Choroid plexus epithelial cell (primary cell): ENCODE measurements around the gene MAD2L2.

ENCODE experiments used
- DNase-seq: peaks from one replicate; pipeline ENCODE4 v3.0.0-alpha.2; 2010; ENCODE audit warnings: low read depth
- H3K4me3 ChIP-seq: 2 replicates; pipeline ENCODE4 v1.5.1; 2011; ENCODE audit warnings: low read depth, mild to moderate bottlenecking, control low read depth, low read length, moderate library complexity
- TF ChIP-seq, protein P1 (sequence below): conservative IDR thresholded peaks from 2 replicates; pipeline ENCODE4 v1.5.1; 2011; ENCODE audit warnings: low read depth, mild to moderate bottlenecking, control low read depth, inconsistent platforms, low read length, moderate library complexity

The MAD2L2 gene

DNA sequence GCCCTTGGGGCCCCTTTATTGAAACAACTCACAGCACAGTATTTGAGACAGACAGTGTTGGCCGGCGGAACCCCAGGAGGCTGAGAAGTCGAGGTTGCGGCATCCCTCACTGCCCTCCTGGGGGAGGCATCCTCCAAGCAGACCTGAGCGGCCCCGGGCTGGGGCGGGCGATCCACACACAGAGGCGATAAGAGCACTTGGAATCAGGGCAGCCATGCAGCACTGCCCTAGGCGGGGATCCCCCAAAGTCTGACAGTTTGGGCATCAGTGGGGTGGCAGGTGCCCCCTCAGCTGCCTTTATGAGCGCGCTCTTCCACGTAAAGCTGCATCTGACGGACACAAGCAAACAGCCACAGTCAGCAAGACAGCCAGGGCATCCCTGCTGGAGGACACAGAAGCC is 6.5 kb downstream of the MAD2L2 start:
- TF ChIP-seq, protein P1, sequence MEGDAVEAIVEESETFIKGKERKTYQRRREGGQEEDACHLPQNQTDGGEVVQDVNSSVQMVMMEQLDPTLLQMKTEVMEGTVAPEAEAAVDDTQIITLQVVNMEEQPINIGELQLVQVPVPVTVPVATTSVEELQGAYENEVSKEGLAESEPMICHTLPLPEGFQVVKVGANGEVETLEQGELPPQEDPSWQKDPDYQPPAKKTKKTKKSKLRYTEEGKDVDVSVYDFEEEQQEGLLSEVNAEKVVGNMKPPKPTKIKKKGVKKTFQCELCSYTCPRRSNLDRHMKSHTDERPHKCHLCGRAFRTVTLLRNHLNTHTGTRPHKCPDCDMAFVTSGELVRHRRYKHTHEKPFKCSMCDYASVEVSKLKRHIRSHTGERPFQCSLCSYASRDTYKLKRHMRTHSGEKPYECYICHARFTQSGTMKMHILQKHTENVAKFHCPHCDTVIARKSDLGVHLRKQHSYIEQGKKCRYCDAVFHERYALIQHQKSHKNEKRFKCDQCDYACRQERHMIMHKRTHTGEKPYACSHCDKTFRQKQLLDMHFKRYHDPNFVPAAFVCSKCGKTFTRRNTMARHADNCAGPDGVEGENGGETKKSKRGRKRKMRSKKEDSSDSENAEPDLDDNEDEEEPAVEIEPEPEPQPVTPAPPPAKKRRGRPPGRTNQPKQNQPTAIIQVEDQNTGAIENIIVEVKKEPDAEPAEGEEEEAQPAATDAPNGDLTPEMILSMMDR = no peak
- DNase-seq = no peak

DNA sequence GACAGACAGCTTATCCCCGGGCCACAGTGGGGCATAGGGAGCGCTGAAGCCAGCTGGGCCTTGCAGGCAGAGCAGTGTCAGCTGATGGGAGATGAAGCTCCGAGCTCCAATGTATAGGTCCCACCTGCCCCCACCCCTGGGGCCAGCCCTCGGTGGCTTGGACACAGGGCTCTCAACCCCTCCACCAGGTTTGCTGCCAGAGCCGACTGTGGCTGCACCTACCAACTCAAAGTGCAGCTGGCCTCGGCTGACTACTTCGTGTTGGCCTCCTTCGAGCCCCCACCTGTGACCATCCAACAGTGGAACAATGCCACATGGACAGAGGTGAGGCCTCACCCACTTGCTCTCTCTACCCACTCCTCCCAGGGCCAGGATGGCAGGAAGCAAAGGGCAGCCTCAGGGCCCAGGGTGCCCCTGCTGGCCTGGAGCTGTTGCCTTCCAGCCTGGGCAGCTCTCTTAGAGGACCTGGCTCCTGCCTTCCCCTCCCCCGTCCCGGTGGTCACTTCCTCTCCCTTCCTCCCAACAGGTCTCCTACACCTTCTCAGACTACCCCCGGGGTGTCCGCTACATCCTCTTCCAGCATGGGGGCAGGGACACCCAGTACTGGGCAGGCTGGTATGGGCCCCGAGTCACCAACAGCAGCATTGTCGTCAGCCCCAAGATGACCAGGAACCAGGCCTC is 7.7 kb downstream of the MAD2L2 start:
- TF ChIP-seq, protein P1 = no peak
- no peak overlapping the region for H3K4me3 ChIP-seq

More for the DNA sequence above, 6.5 kb downstream of the MAD2L2 start:
- no peak overlapping the region for H3K4me3 ChIP-seq

DNA sequence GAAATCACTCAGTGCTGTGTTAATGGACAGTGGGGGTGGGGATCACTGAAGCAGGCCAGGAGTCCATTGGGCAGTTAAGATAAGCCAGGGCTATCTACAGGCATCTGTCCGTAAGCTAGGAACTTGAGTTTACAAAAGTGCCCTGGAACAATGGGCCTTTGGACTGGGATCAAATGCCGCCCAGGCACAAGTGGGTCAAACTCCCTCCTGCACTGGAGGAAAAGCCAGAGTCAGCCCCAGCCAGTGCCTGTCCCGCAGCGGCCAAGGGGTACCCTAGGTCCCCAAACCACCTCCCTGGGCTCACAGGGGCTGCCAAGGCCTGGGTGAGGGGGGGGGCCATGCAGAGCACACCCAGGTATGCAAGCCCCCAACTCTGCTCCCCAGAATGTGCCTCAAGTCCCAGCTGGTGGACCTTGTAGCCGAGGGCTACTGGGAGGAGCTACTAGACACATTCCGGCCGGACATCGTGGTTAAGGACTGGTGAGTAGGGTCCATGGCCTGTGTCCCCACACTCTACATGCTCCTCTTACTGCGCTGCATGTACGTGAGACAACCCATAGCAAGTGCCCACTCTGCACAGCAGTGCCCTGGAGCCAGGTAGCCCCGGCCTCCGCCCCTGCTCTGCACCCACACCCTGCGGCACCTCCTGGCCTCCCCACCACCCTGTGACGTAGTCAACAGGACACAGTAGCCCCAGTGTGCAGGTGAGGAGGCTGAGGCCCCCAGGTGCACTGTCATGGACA is 9.2 kb downstream of the MAD2L2 start:
- H3K4me3 ChIP-seq = no peak overlapping the region
- DNase-seq = no peak
- TF ChIP-seq, protein P1 = no peak

More for the DNA sequence above, 7.7 kb downstream of the MAD2L2 start:
- no peak for DNase-seq

DNA sequence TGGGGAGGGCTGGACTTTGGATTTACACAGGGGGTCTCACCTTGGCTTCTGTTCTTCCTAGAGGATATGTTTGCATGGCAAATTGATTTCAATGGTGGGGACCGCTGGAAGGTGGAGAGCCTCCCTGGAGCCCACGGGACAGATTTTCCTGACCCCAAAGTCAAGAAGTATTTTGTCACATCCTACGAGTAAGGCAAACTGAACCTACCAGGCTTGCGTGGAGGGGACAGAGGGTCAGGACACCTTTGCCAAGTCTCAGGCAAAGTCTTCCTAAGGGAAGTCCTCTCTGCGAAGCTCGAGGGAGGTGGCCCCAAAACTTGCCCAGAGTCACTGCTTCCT is 9.8 kb downstream of the MAD2L2 start:
- TF ChIP-seq, protein P1 = no peak
- H3K4me3 ChIP-seq = no peak overlapping the region
- DNase-seq = no peak

DNA sequence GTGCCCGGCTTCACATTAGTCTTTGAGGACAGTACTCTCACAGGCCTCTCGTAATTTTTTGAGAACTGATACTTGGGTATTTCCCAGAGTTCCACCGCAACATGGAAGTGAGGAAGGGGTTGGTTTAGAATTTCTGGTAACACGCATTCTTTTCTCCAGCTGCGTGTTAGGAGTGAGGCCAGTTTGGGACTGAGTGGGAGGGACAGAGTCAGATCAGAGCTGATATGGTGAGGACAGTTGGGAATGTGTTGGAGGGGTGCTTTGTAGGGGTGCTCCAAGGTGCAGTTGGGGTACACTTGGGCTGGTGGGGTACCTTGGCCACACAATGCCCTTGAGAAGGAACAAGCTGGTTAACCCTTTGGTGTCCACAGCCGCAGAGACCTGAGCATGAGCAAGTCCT is 10.2 kb downstream of the MAD2L2 start:
- no peak for DNase-seq
- no peak overlapping the region for H3K4me3 ChIP-seq
- TF ChIP-seq, protein P1 = no peak

DNA sequence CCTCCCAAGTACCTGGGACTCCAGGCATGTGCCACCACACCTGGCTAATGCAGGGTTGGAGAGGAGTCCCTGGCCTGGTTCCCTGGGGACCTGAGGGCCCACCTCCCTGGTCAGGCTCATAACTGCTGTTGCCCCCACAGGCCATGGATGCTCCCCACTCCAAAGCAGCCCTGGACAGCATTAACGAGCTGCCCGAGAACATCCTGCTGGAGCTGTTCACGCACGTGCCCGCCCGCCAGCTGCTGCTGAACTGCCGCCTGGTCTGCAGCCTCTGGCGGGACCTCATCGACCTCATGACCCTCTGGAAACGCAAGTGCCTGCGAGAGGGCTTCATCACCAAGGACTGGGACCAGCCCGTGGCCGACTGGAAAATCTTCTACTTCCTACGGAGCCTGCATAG is 12.4 kb downstream of the MAD2L2 start:
- H3K4me3 ChIP-seq = no peak overlapping the region
- DNase-seq = no peak
- TF ChIP-seq, protein P1 = no peak
